Activated CD4-positive, alpha-beta T cell treated with anti-CD3 and anti-CD28 coated beads for 1 hour (primary cell): Measurements from ENCODE around the gene ZNF548.

ENCODE experiments used
- DNase-seq: peaks from one replicate; pipeline ENCODE4 v3.0.0-alpha.2; 2020

Gene ZNF548

DNA sequence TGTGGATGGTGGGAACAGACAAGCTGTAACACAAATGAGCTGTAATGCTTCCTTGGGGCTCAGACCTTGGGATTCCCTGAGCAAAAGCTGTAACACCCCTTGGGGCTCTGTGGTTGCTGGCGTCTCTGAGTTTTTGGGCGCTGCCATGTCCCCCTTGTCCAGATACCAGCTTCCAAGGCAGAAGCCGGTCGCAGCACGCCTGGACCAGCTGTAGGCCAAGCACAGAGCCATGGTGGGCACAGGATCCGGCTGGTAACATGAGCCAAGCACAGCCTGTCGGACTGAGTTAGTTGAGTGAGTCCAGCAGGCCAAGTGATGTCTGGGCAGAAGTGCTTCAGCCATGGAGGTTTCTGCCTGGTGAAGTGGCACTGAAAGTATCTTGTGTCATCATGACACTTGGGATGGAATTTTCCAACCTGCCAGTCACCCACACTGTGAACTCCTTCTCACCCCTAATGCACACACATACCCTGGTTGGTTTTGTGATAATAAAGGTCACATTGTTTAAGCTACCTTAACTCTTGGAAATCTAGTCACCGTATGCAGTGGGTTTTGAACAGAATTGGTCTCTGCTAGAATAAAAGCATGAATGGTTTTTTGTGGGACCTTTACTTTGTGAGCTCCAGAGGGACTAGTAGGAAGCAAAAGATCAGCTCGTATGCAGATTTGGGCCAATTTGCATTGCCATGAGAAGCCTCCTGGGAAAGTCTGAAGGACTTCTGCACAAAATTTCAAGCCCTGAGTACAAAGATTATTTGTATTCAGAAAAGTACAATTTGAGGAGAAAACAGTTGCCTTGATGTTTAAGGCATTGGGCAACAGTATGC lies 14.3 kb downstream of the ZNF548 start:
- DNase-seq, result no peak

DNA sequence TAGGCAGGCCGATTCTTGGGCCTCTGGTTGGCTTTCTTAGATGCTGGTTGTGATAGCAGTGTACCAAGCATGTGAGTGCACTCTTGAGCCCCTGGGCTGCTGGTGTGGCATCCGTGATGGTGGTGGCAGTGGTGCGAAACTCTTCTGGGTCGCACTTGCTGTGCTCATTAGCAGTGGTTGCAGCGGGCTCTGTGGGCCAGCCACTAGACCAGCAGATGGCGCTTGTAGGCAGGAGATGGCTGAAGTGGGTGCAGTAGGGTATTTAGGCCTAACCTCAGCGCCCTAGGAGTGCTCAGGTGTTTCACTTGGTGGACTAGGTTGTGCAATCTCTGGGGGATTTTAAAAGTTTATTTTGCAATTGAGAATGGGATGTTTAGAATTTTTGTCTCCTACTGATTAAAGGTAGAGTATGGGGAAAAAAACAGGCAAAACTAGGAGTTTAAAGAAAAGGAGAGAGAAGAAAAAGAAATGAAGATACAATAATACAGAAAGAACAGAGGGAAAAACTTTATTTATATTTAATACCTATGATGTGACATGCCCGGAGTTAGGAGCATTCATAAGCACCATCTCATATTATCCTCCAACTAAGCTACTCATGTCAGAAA lies 17.0 kb downstream of the ZNF548 start:
- DNase-seq, result peak; percentile 59

DNA sequence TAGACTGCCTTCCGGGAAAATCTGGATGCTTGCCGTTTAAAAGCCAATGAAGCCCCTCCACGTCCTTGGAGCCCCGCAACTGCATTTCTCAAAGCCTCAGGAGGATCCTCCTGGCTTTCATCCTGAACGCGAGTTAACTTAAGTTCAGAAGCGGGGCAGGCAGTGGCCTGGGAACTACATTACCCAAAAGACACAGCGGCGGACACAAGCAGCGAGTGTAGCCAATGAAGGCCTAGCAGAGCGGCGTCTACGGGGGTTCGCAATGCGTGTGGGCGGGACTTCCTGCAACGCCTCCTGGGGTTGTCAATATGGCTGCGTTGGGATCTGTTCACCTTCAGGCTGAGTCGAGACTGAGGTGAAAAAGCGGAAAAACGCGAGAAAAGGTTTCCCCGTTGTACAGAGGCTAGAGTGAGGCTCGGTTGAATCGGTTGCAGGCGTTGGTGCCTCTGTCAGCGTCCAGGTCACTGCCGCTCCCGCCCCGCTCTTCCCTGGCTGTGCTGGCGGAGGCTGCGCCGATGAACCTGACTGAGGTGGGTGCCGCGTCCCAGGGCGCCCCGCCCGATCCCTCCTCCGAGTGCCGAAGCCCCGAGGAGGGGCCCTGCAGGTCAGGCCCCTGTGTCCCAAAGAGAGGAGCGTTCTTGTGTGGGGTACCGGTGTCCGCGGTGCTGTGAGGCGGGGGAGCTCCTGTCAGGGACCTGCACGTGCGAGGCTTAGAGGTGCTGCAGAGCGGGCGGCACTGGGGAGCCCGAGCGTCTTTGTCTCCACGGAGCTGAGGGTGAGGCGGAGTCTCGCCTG lies 21.4 kb downstream of the ZNF548 start, which contains the start of gene ZNF17:
Gene ZNF17, plus strand, starts transcription at position 285 of the 795 bp plus-strand sequence. CDS start 2,455 bp downstream, outside the sequence.
- peak; percentile 87 for DNase-seq

DNA sequence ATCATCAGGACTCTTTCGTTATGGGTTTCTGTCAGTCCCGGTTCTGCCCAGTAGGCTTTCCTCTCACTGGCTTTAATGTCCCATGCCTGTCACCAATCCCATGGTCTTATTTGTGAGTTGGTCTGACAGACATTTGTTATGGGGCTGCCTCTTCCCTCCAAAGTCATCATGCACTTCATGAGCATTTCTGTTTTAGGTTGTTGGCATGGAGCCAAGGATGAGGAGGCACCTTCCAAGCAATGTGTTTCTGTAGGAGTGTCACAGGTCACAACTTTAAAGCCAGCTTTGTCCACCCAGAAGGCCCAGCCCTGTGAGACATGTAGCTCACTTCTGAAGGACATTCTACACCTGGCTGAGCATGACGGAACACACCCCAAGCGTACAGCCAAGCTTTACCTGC lies 29.8 kb downstream of the ZNF548 start:
- no peak for DNase-seq

DNA sequence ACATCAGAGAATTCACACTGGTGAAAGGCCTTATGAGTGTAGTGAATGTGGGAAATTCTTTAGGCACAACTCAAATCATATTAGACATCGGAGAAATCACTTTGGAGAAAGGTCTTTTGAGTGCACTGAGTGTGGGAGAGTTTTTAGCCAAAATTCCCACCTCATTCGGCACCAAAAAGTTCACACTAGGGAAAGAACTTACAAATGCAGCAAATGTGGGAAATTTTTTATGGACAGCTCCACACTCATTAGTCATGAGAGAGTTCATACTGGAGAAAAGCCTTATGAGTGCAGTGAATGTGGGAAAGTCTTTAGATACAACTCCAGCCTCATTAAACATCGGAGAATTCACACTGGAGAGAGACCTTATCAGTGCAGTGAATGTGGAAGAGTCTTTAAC lies 31.4 kb downstream of the ZNF548 start:
- DNase-seq, result no peak

- no peak for DNase-seq
Observed at GRCh38 chr19:57434386-57435061, 44.9 kb downstream of the ZNF548 start.

- peak; percentile 94 for DNase-seq
Observed at GRCh38 chr19:57435062-57435978, 45.7 kb downstream of the ZNF548 start, which contains the start of gene ZNF749. Gene ZNF749 (plus strand): TSS chr19:57435325. CDS start chr19:57435579, 254 bp downstream.

DNA sequence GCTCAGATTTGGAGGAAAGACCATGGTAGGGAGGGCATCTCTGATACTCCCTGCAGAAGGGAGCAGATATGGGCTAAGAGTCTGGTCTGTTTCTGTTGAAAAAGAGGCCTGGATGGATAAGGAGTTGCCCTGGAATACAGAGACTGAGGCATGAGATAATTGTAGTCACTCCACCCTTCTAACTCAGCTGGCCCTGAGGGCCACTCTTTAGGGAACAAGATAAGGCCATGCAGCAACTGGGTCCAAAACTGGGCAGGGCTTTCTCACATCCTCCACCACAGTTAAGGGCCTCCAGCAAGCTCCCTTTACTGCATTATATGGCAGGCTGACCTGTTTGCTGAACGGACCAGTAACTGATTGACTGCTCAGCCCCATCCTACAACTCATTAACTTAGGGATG lies 46.8 kb downstream of the ZNF548 start:
- DNase-seq, result no peak

- DNase-seq, result no peak
Observed at GRCh38 chr19:57437931-57438330, 48.3 kb downstream of the ZNF548 start.

DNA sequence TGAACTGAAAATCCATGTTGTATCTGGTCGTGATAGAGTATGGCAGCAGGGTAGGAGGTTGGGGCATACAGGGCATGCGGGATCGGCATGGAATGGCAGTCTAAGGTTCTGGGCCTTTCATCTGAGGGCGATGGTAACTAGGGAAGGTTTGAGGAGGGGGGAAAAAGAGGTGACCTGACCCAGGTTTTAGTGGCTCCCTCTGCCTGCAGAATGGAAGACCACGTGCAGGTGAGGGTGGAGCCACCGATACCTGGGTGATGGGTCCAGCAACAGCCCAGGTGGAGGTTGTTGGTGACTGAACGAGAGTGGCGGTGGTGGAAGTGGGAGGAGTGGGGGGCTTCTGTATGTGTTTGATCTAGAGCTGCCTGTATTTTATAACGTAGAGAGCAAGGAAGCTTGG lies 49.3 kb downstream of the ZNF548 start:
- no peak for DNase-seq

- DNase-seq, result no peak
Observed at GRCh38 chr19:57441979-57442752, 52.5 kb downstream of the ZNF548 start.

GRCh38 chr19:57443121-57443696 lies 53.6 kb downstream of the ZNF548 start:
- no peak for DNase-seq

GRCh38 chr19:57452307-57452706 lies 62.7 kb downstream of the ZNF548 start:
- no peak for DNase-seq
